Transverse colon (tissue), 4 donors: ENCODE data around the gene ISLR. TPM values are rescaled to one million over a fixed set of nuclear protein-coding genes. Genes with fewer than 3 reads are reported as not detected.

Source experiments
- DNase-seq: peaks from one replicate; pipeline ENCODE4 v3.0.0-alpha.2; 2019
- H3K27ac ChIP-seq, 4 donors: fragments of 200-600 bp; sonication (generic); 2 replicates each; pipeline ENCODE4 v1.5.1; 2016 to 2018; ENCODE audit warnings: inconsistent platforms in 4 of 4
- H3K27me3 ChIP-seq: fragments of 200-600 bp; sonication (generic); 2 replicates; pipeline ENCODE4 v1.5.1; 2017; ENCODE audit warnings: inconsistent platforms
- H3K36me3 ChIP-seq, 4 donors: fragments of 200-600 bp; sonication (generic); 2 replicates each; pipeline ENCODE4 v1.5.1; 2017 to 2019; ENCODE audit warnings: inconsistent platforms in 4 of 4
- H3K4me1 ChIP-seq, 4 donors: fragments of 200-600 bp; sonication (generic); 2 replicates each; pipeline ENCODE4 v1.5.1; 2017 to 2020; ENCODE audit warnings: inconsistent platforms in 4 of 4
- H3K4me3 ChIP-seq, 4 donors: fragments of 200-600 bp; sonication (generic); 1 replicate in 1 of 4; 2 replicates in 3 of 4; pipeline versions ENCODE4 v1.5.1 to v1.6.1; 2017 to 2019; ENCODE audit warnings: inconsistent platforms in 4 of 4
- H3K9me3 ChIP-seq, 2 donors: fragments of 200-600 bp; sonication (generic); 2 replicates each; pipeline ENCODE4 v1.5.1; 2017 to 2019; ENCODE audit warnings: inconsistent platforms in 2 of 2
- CTCF ChIP-seq, 5 experiments: fragments of 200-600 bp in 3 of 5; fragments of 450-650 bp in 2 of 5; sonication (generic) in 3 of 5; IDR thresholded peaks; 1 replicate in 2 of 5; 2 replicates in 3 of 5; pipeline ENCODE4 v1.5.1; 2016 to 2017; ENCODE audit warnings: antibody characterized with exemption in 5 of 5, inconsistent platforms in 3 of 5, mild to moderate bottlenecking in 2 of 5, moderate library complexity in 1 of 5
- EP300 ChIP-seq: sonication (generic); formaldehyde crosslinking; IDR thresholded peaks from one replicate; pipeline ENCODE4 v1.6.1; 2017; ENCODE audit warnings: antibody characterized with exemption, low read depth
- POLR2A ChIP-seq: fragments of 450-650 bp; IDR thresholded peaks from one replicate; pipeline ENCODE4 v1.6.1; 2016; ENCODE audit warnings: antibody characterized with exemption, mild to moderate bottlenecking, moderate library complexity
- POLR2AphosphoS5 ChIP-seq, 3 donors: sonication (generic); formaldehyde crosslinking; IDR thresholded peaks; one replicate each; pipeline ENCODE4 v1.6.1; 2016; ENCODE audit warnings: antibody characterized with exemption in 3 of 3
- WGBS, 2 donors: methylation state at CpG; one replicate each; pipeline ENCODE4 v1.1.5; 2018; ENCODE audit warnings: low coverage in 1 of 2; 5-methylcytosine and 5-hydroxymethylcytosine counted together
- in situ Hi-C, 4 donors: fragments of 200-750 bp; cut with MboI; loops; one replicate each; pipeline versions ENCODE4 v1.15.0 to v1.15.1; 2017; ENCODE audit warnings: low sequenced_read_pairs in 3 of 4, low pct_ligation_motif_present in 1 of 4, low pct_unique_long_range_greater_than_20kb in 1 of 4
- intact Hi-C: fragments of 100-400 bp; cut with DNase I; formaldehyde crosslinking; loops from one replicate; pipeline ENCODE4 v1.15.1; 2023; ENCODE audit warnings: low total_unique reads
- total RNA-seq, 4 donors: library from RNA; depleted of rRNA; stranded (reverse); fragments of >200 nt; gene quantifications; one replicate each; pipeline ENCODE4 v1.1.0, GENCODE V29; 2016

Gene ISLR
- 100 to 1,000 TPM in 1 of 4 donors, 10 to 100 TPM in 3; 18.8 to 191 (median 25.5) TPM for total RNA-seq

- intact Hi-C loops = no loop called here
- H3K4me1 ChIP-seq = peaks cover 0 to 21% (median 8%) of the 10 kb centered on the region in 4 donors
Measured at GRCh38 chr15:74173380-74174218, at the start of gene ISLR. Gene ISLR, plus strand, starts transcription at chr15:74173710. Its CDS starts 1,149 bp downstream, at chr15:74174859.

GRCh38 chr15:74124196-74124595 is 49.3 kb upstream of the ISLR start:
- intact Hi-C loops = no loop called here
- no peak for TF ChIP-seq CTCF (IDR thresholded peaks at IDR 0.05)
- no peak for TF ChIP-seq EP300
- no peak for TF ChIP-seq POLR2A
- TF ChIP-seq POLR2AphosphoS5 (IDR thresholded peaks at IDR 0.05) = no peak
- no peaks in the 10 kb centered on the region for H3K36me3 ChIP-seq
- WGBS, 2 donors = 76 to 100% methylated on average over 1 to 3 of the region's 3 CpGs
- H3K9me3 ChIP-seq = no peaks in the 10 kb centered on the region
- H3K27ac ChIP-seq = no peak overlapping the region
- DNase-seq = no peak
- peaks cover 66% of the 10 kb centered on the region for H3K27me3 ChIP-seq
- in situ Hi-C loops = loop anchor here in 3 of 4 donors (5.0 to 10.0 kb wide), 3 partner anchors 69 to 183 kb away; no protein-coding TSS in a partner anchor
- H3K4me1 ChIP-seq = peaks cover 3 to 12% (median 6%) of the 10 kb centered on the region in 4 donors
- no peak overlapping the region for H3K4me3 ChIP-seq

More at GRCh38 chr15:74173380-74174218, at the start of gene ISLR:
- no peaks in the 10 kb centered on the region for H3K9me3 ChIP-seq
- no peaks in the 10 kb centered on the region for H3K27me3 ChIP-seq
- H3K27ac ChIP-seq = peak within 1 kb of the TSS; percentile 76 to 92 (median 76)
- peak; percentile 42 to 48 (median 47) for TF ChIP-seq POLR2AphosphoS5 (IDR thresholded peaks at IDR 0.05)
- TF ChIP-seq CTCF (IDR thresholded peaks at IDR 0.05) = no peak
- WGBS, 2 donors = 55 to 57% methylated on average over 9 to 20 of the region's 20 CpGs
- in situ Hi-C loops = no loop called here
- DNase-seq = peak; percentile 24
- H3K36me3 ChIP-seq = no peaks in the 10 kb centered on the region
- peak within 1 kb of the TSS; percentile 9 to 34 (median 18) for H3K4me3 ChIP-seq

- in situ Hi-C loops (loop anchor here (5.0 to 25.0 kb wide), 4 partner anchors 70 to 188 kb away; no protein-coding TSS in a partner anchor), intact Hi-C loops (no loop called here)
- no peak overlapping the region for H3K4me3 ChIP-seq
- H3K36me3 ChIP-seq = no peaks in the 10 kb centered on the region
- no peaks in the 10 kb centered on the region for H3K9me3 ChIP-seq
- TF ChIP-seq EP300 (no peak), POLR2A (no peak), POLR2AphosphoS5 (IDR thresholded peaks at IDR 0.05) (no peak), CTCF (IDR thresholded peaks at IDR 0.05) (no peak)
- no peak overlapping the region for H3K27ac ChIP-seq
- H3K4me1 ChIP-seq = peaks cover 3 to 12% (median 7%) of the 10 kb centered on the region in 4 donors
- peaks cover 72% of the 10 kb centered on the region for H3K27me3 ChIP-seq
- no peak for DNase-seq
- 55 to 62% methylated on average over 5 to 7 of the region's 7 CpGs for whole genome bisulfite sequencing, 2 donors
Measured at GRCh38 chr15:74124759-74125158, 48.8 kb upstream of the ISLR start.

GRCh38 chr15:74127255-74127953 is 46.1 kb upstream of the ISLR start:
- H3K27ac ChIP-seq = no peak overlapping the region
- in situ Hi-C loops (loop anchor here in 3 of 4 donors (5.0 to 25.0 kb wide), 4 partner anchors 73 to 185 kb away; no protein-coding TSS in a partner anchor), intact Hi-C loops (no loop called here)
- TF ChIP-seq CTCF (IDR thresholded peaks at IDR 0.05) = peak; percentile 89 to 98 (median 97)
- TF ChIP-seq POLR2AphosphoS5 (IDR thresholded peaks at IDR 0.05) = no peak
- TF ChIP-seq POLR2A = no peak
- TF ChIP-seq EP300 = no peak
- peaks cover 3 to 21% (median 8%) of the 10 kb centered on the region in 4 donors for H3K4me1 ChIP-seq
- 9 to 41% methylated on average over 2 to 44 of the region's 44 CpGs for WGBS, 2 donors
- peak; percentile 87 for DNase-seq
- peak overlapping the region in 3 of 4 donors; percentile 15 to 33 (median 29) for H3K4me3 ChIP-seq
- H3K36me3 ChIP-seq = no peaks in the 10 kb centered on the region
- H3K9me3 ChIP-seq = no peaks in the 10 kb centered on the region
- H3K27me3 ChIP-seq = peaks cover 86% of the 10 kb centered on the region
